ENCODE results near the gene MROH8. TPM values are rescaled to one million over a fixed set of nuclear protein-coding genes. Genes with fewer than 3 reads are reported as not detected.
A peak's percentile ranks its signal among the peaks of the same experiment; 100 is the strongest.
"Not testable (repeated sequence)": the region's sequence is repeated elsewhere in the genome, so short reads cannot be mapped to it uniquely, and the experiment has no call there.

Gene MROH8
- total RNA-seq, 1 donor from 2014 or later: 1.3 TPM

- no peak overlapping the region for H3K27ac Mint-ChIP-seq
- H3K4me1 Mint-ChIP-seq (ENCODE audit: low read depth): no peaks in the 10 kb centered on the region
- no peaks in the 10 kb centered on the region for H3K36me3 Mint-ChIP-seq (ENCODE audit: low read depth)
- no peaks in the 10 kb centered on the region for H3K9me3 Mint-ChIP-seq
- intact Hi-C loops (cut with micrococcal nuclease): no loop called here
- no peak for DNase-seq (ENCODE audit: low spot score)
- no peak overlapping the region for H3K4me3 Mint-ChIP-seq
- H3K27me3 Mint-ChIP-seq (ENCODE audit: insufficient read depth): peaks cover 24% of the 10 kb centered on the region
Measured at GRCh38 chr20:37131486-37131885, 47.9 kb downstream of the MROH8 start.

GRCh38 chr20:37128803-37129202, 50.5 kb downstream of the MROH8 start:
- H3K9me3 Mint-ChIP-seq: no peaks in the 10 kb centered on the region
- H3K27ac Mint-ChIP-seq: no peak overlapping the region
- H3K4me3 Mint-ChIP-seq: no peak overlapping the region
- intact Hi-C loops (cut with micrococcal nuclease): no loop called here
- no peaks in the 10 kb centered on the region for H3K36me3 Mint-ChIP-seq (ENCODE audit: low read depth)
- peaks cover 19% of the 10 kb centered on the region for H3K27me3 Mint-ChIP-seq (ENCODE audit: insufficient read depth)
- no peaks in the 10 kb centered on the region for H3K4me1 Mint-ChIP-seq (ENCODE audit: low read depth)
- DNase-seq (ENCODE audit: low spot score): no peak

GRCh38 chr20:37126290-37126689, 53.1 kb downstream of the MROH8 start:
- H3K4me1 Mint-ChIP-seq (ENCODE audit: low read depth); intact Hi-C loops (cut with micrococcal nuclease); DNase-seq (ENCODE audit: low spot score); H3K4me3 Mint-ChIP-seq; H3K9me3 Mint-ChIP-seq; H3K36me3 Mint-ChIP-seq (ENCODE audit: low read depth); H3K27ac Mint-ChIP-seq: not testable (repeated sequence)
- peaks cover 12% of the 10 kb centered on the region for H3K27me3 Mint-ChIP-seq (ENCODE audit: insufficient read depth)

- no peaks in the 10 kb centered on the region for H3K9me3 Mint-ChIP-seq
- no peak for DNase-seq (ENCODE audit: low spot score)
- H3K4me3 Mint-ChIP-seq: no peak overlapping the region
- H3K4me1 Mint-ChIP-seq (ENCODE audit: low read depth): no peaks in the 10 kb centered on the region
- no peak overlapping the region for H3K27ac Mint-ChIP-seq
- intact Hi-C loops (cut with micrococcal nuclease): no loop called here
- H3K36me3 Mint-ChIP-seq (ENCODE audit: low read depth): no peaks in the 10 kb centered on the region
- H3K27me3 Mint-ChIP-seq (ENCODE audit: insufficient read depth): peaks cover 1% of the 10 kb centered on the region
Measured at GRCh38 chr20:37123441-37123840, 55.9 kb downstream of the MROH8 start.

- H3K36me3 Mint-ChIP-seq (ENCODE audit: low read depth): no peaks in the 10 kb centered on the region
- no peaks in the 10 kb centered on the region for H3K9me3 Mint-ChIP-seq
- intact Hi-C loops (cut with micrococcal nuclease): no loop called here
- no peak for DNase-seq (ENCODE audit: low spot score)
- no peak overlapping the region for H3K27ac Mint-ChIP-seq
- no peaks in the 10 kb centered on the region for H3K4me1 Mint-ChIP-seq (ENCODE audit: low read depth)
- H3K4me3 Mint-ChIP-seq: no peak overlapping the region
- H3K27me3 Mint-ChIP-seq (ENCODE audit: insufficient read depth): no peaks in the 10 kb centered on the region
Measured at GRCh38 chr20:37120497-37120896, 58.9 kb downstream of the MROH8 start.

GRCh38 chr20:37119356-37120036, 59.9 kb downstream of the MROH8 start:
- Mint-ChIP-seq H3K27me3 (ENCODE audit: insufficient read depth) (peaks cover 2% of the 10 kb centered on the region), H3K27ac (no peak overlapping the region), H3K9me3 (no peaks in the 10 kb centered on the region), H3K36me3 (ENCODE audit: low read depth) (no peaks in the 10 kb centered on the region), H3K4me1 (ENCODE audit: low read depth) (no peaks in the 10 kb centered on the region), H3K4me3 (no peak overlapping the region)
- DNase-seq (ENCODE audit: low spot score): no peak
- intact Hi-C loops (cut with micrococcal nuclease): no loop called here

- Mint-ChIP-seq H3K27ac (no peak overlapping the region), H3K4me1 (ENCODE audit: low read depth) (no peaks in the 10 kb centered on the region), H3K9me3 (no peaks in the 10 kb centered on the region), H3K36me3 (ENCODE audit: low read depth) (no peaks in the 10 kb centered on the region), H3K27me3 (ENCODE audit: insufficient read depth) (peaks cover 3% of the 10 kb centered on the region), H3K4me3 (no peak overlapping the region)
- intact Hi-C loops (cut with micrococcal nuclease): no loop called here
- no peak for DNase-seq (ENCODE audit: low spot score)
Measured at GRCh38 chr20:37114012-37114411, 65.3 kb downstream of the MROH8 start.

GRCh38 chr20:37111926-37112455, 67.4 kb downstream of the MROH8 start:
- Mint-ChIP-seq H3K4me3 (no peak overlapping the region), H3K36me3 (ENCODE audit: low read depth) (no peaks in the 10 kb centered on the region), H3K4me1 (ENCODE audit: low read depth) (no peaks in the 10 kb centered on the region), H3K9me3 (no peaks in the 10 kb centered on the region), H3K27ac (no peak overlapping the region), H3K27me3 (ENCODE audit: insufficient read depth) (peaks cover 3% of the 10 kb centered on the region)
- no peak for DNase-seq (ENCODE audit: low spot score)
- intact Hi-C loops (cut with micrococcal nuclease): no loop called here

GRCh38 chr20:37108676-37109075, 70.7 kb downstream of the MROH8 start:
- Mint-ChIP-seq H3K27ac (no peak overlapping the region), H3K9me3 (no peaks in the 10 kb centered on the region), H3K36me3 (ENCODE audit: low read depth) (no peaks in the 10 kb centered on the region), H3K4me1 (ENCODE audit: low read depth) (no peaks in the 10 kb centered on the region), H3K4me3 (no peak overlapping the region), H3K27me3 (ENCODE audit: insufficient read depth) (no peaks in the 10 kb centered on the region)
- no peak for DNase-seq (ENCODE audit: low spot score)
- intact Hi-C loops (cut with micrococcal nuclease): no loop called here

GRCh38 chr20:37102571-37102970, 76.8 kb downstream of the MROH8 start:
- intact Hi-C loops (cut with micrococcal nuclease): no loop called here
- Mint-ChIP-seq H3K27ac (no peak overlapping the region), H3K9me3 (no peaks in the 10 kb centered on the region), H3K27me3 (ENCODE audit: insufficient read depth) (peaks cover 8% of the 10 kb centered on the region), H3K4me3 (no peak overlapping the region), H3K36me3 (ENCODE audit: low read depth) (no peaks in the 10 kb centered on the region), H3K4me1 (ENCODE audit: low read depth) (no peaks in the 10 kb centered on the region)
- DNase-seq (ENCODE audit: low spot score): no peak

- H3K27me3 Mint-ChIP-seq (ENCODE audit: insufficient read depth): peaks cover 6% of the 10 kb centered on the region
- H3K36me3 Mint-ChIP-seq (ENCODE audit: low read depth): peaks cover 7% of the 10 kb centered on the region
- peak overlapping the region; percentile 100 for H3K27ac Mint-ChIP-seq
- no peak for DNase-seq (ENCODE audit: low spot score)
- H3K4me3 Mint-ChIP-seq: peak overlapping the region; percentile 99
- H3K4me1 Mint-ChIP-seq (ENCODE audit: low read depth): peaks cover 36% of the 10 kb centered on the region
- intact Hi-C loops (cut with micrococcal nuclease): loop anchor here (1.0 to 10.0 kb wide), 5 partner anchors 79 to 1142 kb away; partner anchors contain the start of genes BLCAP and SCAND1
- no peaks in the 10 kb centered on the region for H3K9me3 Mint-ChIP-seq
Measured at GRCh38 chr20:37096415-37097041, 82.8 kb downstream of the MROH8 start.

- Mint-ChIP-seq H3K36me3 (ENCODE audit: low read depth) (peaks cover 11% of the 10 kb centered on the region), H3K4me3 (peak within 1 kb of the TSS; percentile 99), H3K9me3 (no peaks in the 10 kb centered on the region), H3K27ac (peak within 1 kb of the TSS; percentile 100), H3K4me1 (ENCODE audit: low read depth) (peaks cover 37% of the 10 kb centered on the region), H3K27me3 (ENCODE audit: insufficient read depth) (peaks cover 3% of the 10 kb centered on the region)
- intact Hi-C loops (cut with micrococcal nuclease): loop anchor here (1.0 to 10.0 kb wide), 8 partner anchors 25 to 1141 kb away; partner anchors contain the start of genes BLCAP, SAMHD1 and SCAND1
- peak; percentile 83 for DNase-seq (ENCODE audit: low spot score)
Measured at GRCh38 chr20:37095599-37096414, 83.5 kb downstream of the MROH8 start, which contains the start of gene RBL1. RBL1 (minus strand) TSS chr20:37095997; CDS start chr20:37095928, 69 bp downstream.
